GM10266 (cell line): ENCODE data around the gene PACS2.

ENCODE experiments used
- DNase-seq: peaks from one replicate; pipeline ENCODE4 v3.0.0; 2012; ENCODE audit errors: extremely low spot score
- TF ChIP-seq, protein P1 (sequence below): IDR thresholded peaks from 2 replicates; pipeline ENCODE4 v1.5.1; 2012; ENCODE audit warnings: mild to moderate bottlenecking, low read depth; ENCODE audit not compliant: control insufficient read depth, insufficient read depth; ENCODE audit errors: missing control alignments

Gene PACS2

DNA sequence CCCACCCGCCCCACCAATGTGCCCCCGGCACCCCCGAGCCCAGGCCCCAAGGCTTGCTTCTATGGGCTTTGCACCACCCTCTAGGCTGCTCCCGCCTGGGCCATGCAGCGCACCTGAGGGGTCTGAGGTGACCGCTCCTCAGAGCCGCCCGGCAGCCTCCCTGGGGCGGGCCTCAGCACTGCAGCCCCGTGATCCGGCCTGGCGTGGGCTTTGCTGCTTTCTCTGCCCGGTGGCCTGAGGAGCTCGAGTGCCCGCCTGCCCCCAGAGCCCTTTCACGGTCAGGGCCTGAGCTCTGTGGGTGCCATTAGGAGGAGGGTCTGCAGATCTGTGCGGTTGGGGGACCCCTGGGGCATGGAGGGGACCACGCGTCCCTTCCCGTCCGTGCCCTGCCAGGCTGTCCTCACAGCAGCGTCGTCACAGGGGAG, 111.3 kb downstream of the PACS2 start:
- TF ChIP-seq, protein P1, sequence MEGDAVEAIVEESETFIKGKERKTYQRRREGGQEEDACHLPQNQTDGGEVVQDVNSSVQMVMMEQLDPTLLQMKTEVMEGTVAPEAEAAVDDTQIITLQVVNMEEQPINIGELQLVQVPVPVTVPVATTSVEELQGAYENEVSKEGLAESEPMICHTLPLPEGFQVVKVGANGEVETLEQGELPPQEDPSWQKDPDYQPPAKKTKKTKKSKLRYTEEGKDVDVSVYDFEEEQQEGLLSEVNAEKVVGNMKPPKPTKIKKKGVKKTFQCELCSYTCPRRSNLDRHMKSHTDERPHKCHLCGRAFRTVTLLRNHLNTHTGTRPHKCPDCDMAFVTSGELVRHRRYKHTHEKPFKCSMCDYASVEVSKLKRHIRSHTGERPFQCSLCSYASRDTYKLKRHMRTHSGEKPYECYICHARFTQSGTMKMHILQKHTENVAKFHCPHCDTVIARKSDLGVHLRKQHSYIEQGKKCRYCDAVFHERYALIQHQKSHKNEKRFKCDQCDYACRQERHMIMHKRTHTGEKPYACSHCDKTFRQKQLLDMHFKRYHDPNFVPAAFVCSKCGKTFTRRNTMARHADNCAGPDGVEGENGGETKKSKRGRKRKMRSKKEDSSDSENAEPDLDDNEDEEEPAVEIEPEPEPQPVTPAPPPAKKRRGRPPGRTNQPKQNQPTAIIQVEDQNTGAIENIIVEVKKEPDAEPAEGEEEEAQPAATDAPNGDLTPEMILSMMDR: no peak
- DNase-seq: no peak

DNA sequence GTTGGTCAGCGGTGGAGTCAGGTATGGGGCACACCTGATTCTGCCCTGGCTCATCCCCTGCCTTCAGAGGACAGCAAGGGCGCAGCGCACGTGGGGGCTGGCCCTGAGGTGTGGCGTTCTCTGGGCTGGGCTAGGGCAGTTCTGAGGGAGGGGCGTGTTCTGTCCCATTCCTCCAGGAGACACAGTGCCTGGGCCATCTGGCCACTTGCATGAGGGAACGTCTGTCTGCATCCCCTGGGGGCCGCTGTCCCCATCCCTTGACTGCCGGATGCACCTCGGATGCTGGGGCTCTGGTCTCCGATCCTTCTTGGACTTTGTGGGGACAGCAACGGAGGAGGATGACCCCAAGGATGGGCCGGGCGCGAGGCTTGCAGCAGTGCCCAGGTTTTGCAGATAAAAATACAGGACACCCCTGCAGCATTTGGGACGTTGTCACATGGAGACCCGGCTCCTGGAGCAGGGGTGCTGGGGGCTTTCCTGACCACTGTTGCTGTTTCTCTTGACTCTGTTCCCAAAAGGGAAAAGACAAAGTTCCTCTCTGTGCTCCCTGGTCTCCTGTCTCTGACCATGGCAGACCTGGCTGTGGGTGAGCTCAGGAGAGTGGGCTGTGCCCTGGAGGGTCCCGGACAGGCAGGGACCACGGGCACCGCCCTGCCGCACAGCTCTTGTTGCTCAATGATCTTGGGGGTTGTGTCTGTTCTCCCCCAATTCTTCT, 112.0 kb downstream of the PACS2 start:
- DNase-seq: no peak
- TF ChIP-seq, protein P1: no peak

DNA sequence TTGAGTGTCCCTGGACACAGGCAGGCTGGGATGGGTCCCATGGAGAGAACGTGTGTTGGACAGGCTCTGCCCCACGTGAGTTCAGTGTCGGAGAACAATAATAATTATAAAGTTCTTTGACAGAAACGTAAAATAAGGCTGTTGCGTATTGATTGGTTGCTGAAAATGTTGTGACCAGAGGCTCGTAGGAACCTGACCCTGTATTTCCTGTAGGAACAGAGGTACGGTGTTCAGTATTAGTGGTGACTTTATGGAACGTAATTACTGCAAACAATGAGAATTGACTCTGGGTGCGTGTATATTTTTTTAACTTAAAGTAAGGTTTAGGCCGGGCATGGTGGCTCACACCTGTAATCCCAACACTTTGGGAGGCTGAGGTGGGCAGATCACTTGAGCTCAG, 112.9 kb downstream of the PACS2 start:
- TF ChIP-seq, protein P1: no peak
- DNase-seq: no peak

DNA sequence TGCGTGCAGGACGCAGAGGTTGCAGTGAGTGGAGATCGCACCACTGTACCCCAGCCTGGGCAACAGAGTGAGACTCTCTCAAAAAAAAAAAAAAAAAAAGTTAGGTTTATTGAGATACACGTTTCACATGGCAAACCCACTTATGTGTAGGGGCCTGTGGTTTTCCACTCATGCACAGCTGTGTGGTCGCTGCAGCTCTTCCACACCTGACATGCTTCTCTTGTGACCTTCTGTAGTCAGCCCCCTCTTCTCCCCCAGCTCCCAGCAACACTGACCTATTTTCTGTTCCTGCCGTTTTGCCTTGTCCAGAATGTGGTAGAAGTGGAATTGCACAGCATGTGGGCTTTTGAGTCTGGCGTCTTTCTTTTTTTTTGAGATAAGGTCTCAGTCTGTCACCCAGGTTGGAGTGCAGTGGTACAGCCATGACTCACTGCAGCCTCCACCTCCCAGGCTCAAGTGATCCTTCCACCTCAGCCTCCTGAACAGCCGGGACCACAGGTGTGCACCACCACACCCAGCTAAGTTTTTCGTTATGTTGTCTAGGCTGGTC, 113.5 kb downstream of the PACS2 start:
- TF ChIP-seq, protein P1: no peak
- DNase-seq: no peak

DNA sequence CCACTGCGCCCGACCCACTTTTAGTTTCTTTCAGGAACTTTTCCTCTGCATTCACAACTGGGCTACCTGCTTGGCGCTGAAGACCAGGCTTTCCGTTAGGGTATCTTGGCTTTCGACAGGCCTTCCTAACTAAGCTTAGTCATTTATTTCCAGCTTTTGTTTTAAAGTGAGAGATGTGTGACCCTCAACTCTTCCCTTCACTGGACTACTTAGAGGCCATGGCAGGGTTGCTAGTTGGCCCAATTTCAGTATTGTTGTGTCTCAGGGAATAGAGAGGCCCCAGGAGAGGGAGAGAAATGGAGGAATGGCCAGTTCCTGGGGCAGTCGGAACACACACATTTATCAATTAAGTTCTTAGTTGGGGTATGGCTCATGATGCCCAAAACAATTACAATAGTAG, 115.5 kb downstream of the PACS2 start:
- TF ChIP-seq, protein P1: no peak
- DNase-seq: no peak

DNA sequence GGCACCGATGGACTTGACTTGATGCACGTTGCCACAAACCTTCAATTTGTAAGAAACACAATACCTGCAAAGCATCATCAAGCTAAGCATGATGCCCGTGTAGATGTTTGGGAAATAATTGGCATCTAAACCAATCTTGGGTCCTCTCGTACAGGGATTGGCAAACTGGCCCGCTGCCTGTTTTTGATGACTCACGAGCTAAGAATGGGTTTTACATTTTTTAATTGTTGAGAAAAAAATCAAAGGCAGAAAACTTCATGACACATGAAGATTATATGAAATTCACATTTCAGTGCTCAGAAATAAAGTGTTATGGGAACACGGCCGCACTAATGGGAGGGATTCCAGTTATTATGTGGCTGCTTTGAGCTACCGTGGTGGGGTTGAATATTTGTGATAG, 116.0 kb downstream of the PACS2 start:
- TF ChIP-seq, protein P1: no peak
- no peak for DNase-seq

DNA sequence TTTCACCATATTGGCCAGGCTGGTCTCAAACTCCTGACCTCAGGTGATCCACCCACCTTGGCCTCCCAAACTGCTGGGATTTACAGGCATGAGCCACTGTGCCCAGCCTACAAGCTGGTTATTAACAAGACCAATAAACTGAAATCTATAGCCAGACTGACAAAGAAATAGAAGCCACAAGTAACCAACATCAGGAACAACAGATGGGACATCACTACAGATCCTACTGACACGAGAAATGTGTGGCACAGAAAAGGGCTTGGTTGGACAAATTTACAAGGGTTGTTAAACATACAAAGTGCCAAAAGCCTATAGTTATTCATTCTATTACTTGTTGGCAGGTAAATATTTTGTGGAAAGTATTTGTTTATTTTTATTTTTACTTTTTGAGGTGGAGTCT, 116.7 kb downstream of the PACS2 start:
- TF ChIP-seq, protein P1: no peak
- DNase-seq: no peak
